Measurements from ENCODE around the gene BAIAP2L2.

The BAIAP2L2 gene

DNA sequence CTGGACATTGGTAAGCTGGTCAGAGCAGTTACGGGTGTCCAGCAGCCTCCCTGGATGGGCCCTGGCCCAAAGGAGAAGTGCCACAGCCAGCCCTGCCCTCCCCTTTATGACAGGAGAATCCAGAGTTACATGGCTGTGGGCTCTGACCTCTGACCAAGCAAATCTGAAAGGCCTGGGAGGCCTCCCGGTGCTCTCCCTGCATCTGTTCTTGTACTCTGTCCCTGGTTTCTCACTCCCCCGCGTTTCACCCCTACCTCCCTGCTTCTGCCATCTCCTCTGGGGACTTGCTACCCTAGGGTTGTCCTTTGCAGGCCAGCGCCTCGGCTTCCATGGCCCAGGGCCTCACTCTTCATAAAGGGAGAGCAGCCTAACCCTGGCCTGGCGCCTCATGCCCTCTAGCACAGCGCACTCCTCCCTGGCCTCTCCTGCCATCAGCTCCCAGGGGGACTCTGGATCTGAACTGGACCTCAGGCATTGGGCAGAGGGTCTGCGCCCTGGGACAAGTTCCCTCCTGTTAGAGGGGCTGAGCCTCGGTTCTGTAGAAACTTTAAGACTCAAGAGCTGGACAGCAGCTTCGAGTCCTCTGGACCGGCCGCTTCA is 42.6 kb downstream of the BAIAP2L2 start:
- Histone ChIP-seq H2BK12ac (ENCODE audit: low read length in 2 of 2) (no peak overlapping the region), H2BK120ac (ENCODE audit: low read depth, low read length) (no peak overlapping the region), H2BK15ac (ENCODE audit: low read depth, poor library complexity, severe bottlenecking) (no peak overlapping the region), H3K23ac (ENCODE audit: low read length in 2 of 2) (no peak overlapping the region), H3K14ac (ENCODE audit: low read length in 2 of 2) (no peak overlapping the region), H3K79me1 (replicated peaks; ENCODE audit: low read length, poor library complexity, severe bottlenecking) (no peaks in the 10 kb centered on the region), H3K4me2 (ENCODE audit: low read length, poor library complexity, severe bottlenecking) (no peak overlapping the region), H3K27ac (ENCODE audit: low read length, poor library complexity, severe bottlenecking) (no peak overlapping the region), H3K9ac (ENCODE audit: low read length) (no peak overlapping the region), H3K4ac (ENCODE audit: low read depth in 1 of 2, low read length in 2 of 2) (no peak overlapping the region), H3K36me3 (ENCODE audit: control insufficient read depth in 1 of 2, insufficient read depth in 2 of 2, low read depth in 1 of 2, low read length in 2 of 2) (peaks cover 12 to 90% of the 10 kb centered on the region in 2 experiments), H3K27me3 (ENCODE audit: control insufficient read depth in 1 of 2, insufficient read depth in 1 of 2, low read length in 2 of 2) (no peaks in the 10 kb centered on the region), H4K8ac (ENCODE audit: low read length) (no peak overlapping the region), H2AFZ (ENCODE audit: low read depth, low read length) (no peak overlapping the region), H2AK5ac (ENCODE audit: low read length, severe bottlenecking) (no peak overlapping the region), H4K91ac (ENCODE audit: low read length) (no peak overlapping the region), H3K18ac (ENCODE audit: low read depth in 1 of 2, low read length in 2 of 2) (no peak overlapping the region), H3K9me3 (ENCODE audit: control insufficient read depth, low read length) (no peaks in the 10 kb centered on the region), H3K4me1 (ENCODE audit: control insufficient read depth, insufficient read depth, low read depth, low read length) (no peaks in the 10 kb centered on the region), H2BK5ac (ENCODE audit: low read depth, low read length, poor library complexity, severe bottlenecking) (no peak overlapping the region), H3K4me3 (ENCODE audit: insufficient read depth in 1 of 2, low read depth in 1 of 2, low read length in 2 of 2) (no peak overlapping the region)
- 91% methylated on average over 13 of the region's 13 CpGs for WGBS
- DNase-seq = no peak

DNA sequence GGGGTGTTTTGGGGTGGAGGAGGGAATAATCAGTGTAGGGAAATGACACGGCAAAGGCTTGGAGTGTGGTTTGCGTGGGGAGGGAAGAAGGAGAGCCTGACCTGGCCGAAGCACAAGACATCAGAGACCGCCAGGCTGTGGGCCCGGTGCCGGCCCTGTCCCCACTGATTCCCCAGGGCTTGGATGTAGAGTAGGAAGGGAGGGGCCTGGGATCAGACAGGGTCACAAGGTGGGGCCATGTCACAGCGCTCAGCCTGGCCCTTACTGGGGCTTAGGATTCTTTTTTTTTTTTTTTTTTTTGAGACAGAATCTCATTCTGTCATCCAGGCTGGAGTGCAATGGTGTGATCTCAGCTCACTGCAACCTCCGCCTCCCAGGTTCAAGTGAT is 43.5 kb downstream of the BAIAP2L2 start:
- no peak overlapping the region for H3K27ac ChIP-seq (ENCODE audit: low read length, poor library complexity, severe bottlenecking)
- H3K36me3 ChIP-seq (ENCODE audit: control insufficient read depth in 1 of 2, insufficient read depth in 2 of 2, low read depth in 1 of 2, low read length in 2 of 2) = peaks cover 12 to 83% of the 10 kb centered on the region in 2 experiments
- no peak overlapping the region for H3K4me3 ChIP-seq (ENCODE audit: insufficient read depth in 1 of 2, low read depth in 1 of 2, low read length in 2 of 2)
- no peak overlapping the region for H3K14ac ChIP-seq (ENCODE audit: low read length in 2 of 2)
- peak overlapping the region; percentile 5 for H4K8ac ChIP-seq (ENCODE audit: low read length)
- no peak overlapping the region for H2BK15ac ChIP-seq (ENCODE audit: low read depth, poor library complexity, severe bottlenecking)
- no peak overlapping the region for H3K4ac ChIP-seq (ENCODE audit: low read depth in 1 of 2, low read length in 2 of 2)
- H2AK5ac ChIP-seq (ENCODE audit: low read length, severe bottlenecking) = no peak overlapping the region
- no peaks in the 10 kb centered on the region for H3K9me3 ChIP-seq (ENCODE audit: control insufficient read depth, low read length)
- no peaks in the 10 kb centered on the region for H3K27me3 ChIP-seq (ENCODE audit: control insufficient read depth in 1 of 2, insufficient read depth in 1 of 2, low read length in 2 of 2)
- no peak overlapping the region for H3K9ac ChIP-seq (ENCODE audit: low read length)
- no peaks in the 10 kb centered on the region for H3K4me1 ChIP-seq (ENCODE audit: control insufficient read depth, insufficient read depth, low read depth, low read length)
- no peak overlapping the region for H2AFZ ChIP-seq (ENCODE audit: low read depth, low read length)
- DNase-seq = no peak
- no peak overlapping the region for H3K4me2 ChIP-seq (ENCODE audit: low read length, poor library complexity, severe bottlenecking)
- no peak overlapping the region for H4K91ac ChIP-seq (ENCODE audit: low read length)
- H3K23ac ChIP-seq (ENCODE audit: low read length in 2 of 2) = no peak overlapping the region
- H2BK5ac ChIP-seq (ENCODE audit: low read depth, low read length, poor library complexity, severe bottlenecking) = no peak overlapping the region
- no peak overlapping the region for H2BK12ac ChIP-seq (ENCODE audit: low read length in 2 of 2)
- H3K18ac ChIP-seq (ENCODE audit: low read depth in 1 of 2, low read length in 2 of 2) = no peak overlapping the region
- WGBS = 96% methylated on average over 8 of the region's 8 CpGs
- H3K79me1 ChIP-seq (replicated peaks; ENCODE audit: low read length, poor library complexity, severe bottlenecking) = peaks cover 1% of the 10 kb centered on the region
- no peak overlapping the region for H2BK120ac ChIP-seq (ENCODE audit: low read depth, low read length)

DNA sequence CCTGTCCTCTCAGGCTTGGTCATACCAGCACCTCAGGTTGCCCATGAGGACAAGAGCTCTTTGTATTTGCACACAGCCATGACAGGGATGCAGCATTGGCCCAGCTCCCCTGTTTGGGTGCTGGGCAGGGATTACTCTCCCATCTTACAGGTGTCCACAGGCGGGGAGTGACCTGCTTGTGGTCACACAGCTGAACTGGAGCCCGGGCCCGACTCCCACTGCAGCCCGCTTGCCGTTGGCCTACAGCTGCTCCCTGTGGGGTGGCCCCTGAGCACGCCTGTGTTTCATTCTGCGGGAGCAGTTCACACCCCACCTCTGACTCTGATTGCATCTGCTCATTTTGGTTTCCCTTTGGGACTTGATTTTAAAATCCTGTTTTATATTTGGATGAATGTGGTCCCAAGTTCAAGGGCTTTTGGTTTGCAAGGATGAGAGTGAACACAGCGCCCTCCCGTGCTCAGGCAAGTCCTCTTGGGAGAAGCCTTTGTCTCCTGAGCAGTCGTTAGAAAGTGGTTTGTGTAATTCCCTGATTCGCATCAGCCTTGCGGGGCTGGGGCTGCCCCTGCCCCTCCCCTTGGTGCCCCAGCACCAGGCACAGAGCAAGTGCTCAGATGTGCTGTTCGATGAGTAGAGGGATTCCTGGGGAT is 44.0 kb downstream of the BAIAP2L2 start:
- Histone ChIP-seq H2AFZ (ENCODE audit: low read depth, low read length) (no peak overlapping the region), H3K4ac (ENCODE audit: low read depth in 1 of 2, low read length in 2 of 2) (no peak overlapping the region), H2BK120ac (ENCODE audit: low read depth, low read length) (no peak overlapping the region), H2BK12ac (ENCODE audit: low read length in 2 of 2) (no peak overlapping the region), H3K79me1 (replicated peaks; ENCODE audit: low read length, poor library complexity, severe bottlenecking) (peaks cover 1% of the 10 kb centered on the region), H3K4me1 (ENCODE audit: control insufficient read depth, insufficient read depth, low read depth, low read length) (no peaks in the 10 kb centered on the region), H3K27ac (ENCODE audit: low read length, poor library complexity, severe bottlenecking) (no peak overlapping the region), H3K23ac (ENCODE audit: low read length in 2 of 2) (no peak overlapping the region), H3K4me3 (ENCODE audit: insufficient read depth in 1 of 2, low read depth in 1 of 2, low read length in 2 of 2) (no peak overlapping the region), H2AK5ac (ENCODE audit: low read length, severe bottlenecking) (no peak overlapping the region), H3K18ac (ENCODE audit: low read depth in 1 of 2, low read length in 2 of 2) (no peak overlapping the region), H3K27me3 (ENCODE audit: control insufficient read depth in 1 of 2, insufficient read depth in 1 of 2, low read length in 2 of 2) (no peaks in the 10 kb centered on the region), H3K36me3 (ENCODE audit: control insufficient read depth in 1 of 2, insufficient read depth in 2 of 2, low read depth in 1 of 2, low read length in 2 of 2) (peaks cover 12 to 78% of the 10 kb centered on the region in 2 experiments), H3K9me3 (ENCODE audit: control insufficient read depth, low read length) (no peaks in the 10 kb centered on the region), H3K4me2 (ENCODE audit: low read length, poor library complexity, severe bottlenecking) (no peak overlapping the region), H3K14ac (ENCODE audit: low read length in 2 of 2) (no peak overlapping the region), H4K8ac (ENCODE audit: low read length) (no peak overlapping the region), H3K9ac (ENCODE audit: low read length) (no peak overlapping the region), H4K91ac (ENCODE audit: low read length) (no peak overlapping the region), H2BK5ac (ENCODE audit: low read depth, low read length, poor library complexity, severe bottlenecking) (no peak overlapping the region), H2BK15ac (ENCODE audit: low read depth, poor library complexity, severe bottlenecking) (no peak overlapping the region)
- WGBS = 91% methylated on average over 11 of the region's 13 CpGs
- DNase-seq = no peak

DNA sequence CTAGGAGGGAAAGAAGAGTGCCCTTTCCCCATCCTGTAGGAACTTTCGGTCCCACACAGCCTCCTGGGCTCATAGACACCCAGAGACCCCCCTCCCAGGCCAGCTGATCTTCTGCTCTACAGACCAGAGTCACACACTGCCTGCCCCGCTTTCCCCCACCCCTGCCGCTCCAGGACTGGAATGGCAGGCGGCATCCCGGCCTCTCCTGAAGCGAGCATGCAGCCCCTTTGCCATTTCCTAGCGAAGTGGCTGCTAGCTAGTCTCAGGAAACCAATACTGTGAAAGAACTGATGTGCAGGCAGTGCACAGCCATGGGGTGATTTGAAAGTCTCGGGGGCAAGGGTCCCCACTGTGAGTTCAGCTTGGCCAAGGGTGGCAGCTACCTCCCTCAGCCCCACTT is 44.9 kb downstream of the BAIAP2L2 start:
- no peak overlapping the region for H3K4ac ChIP-seq (ENCODE audit: low read depth in 1 of 2, low read length in 2 of 2)
- no peak overlapping the region for H2BK120ac ChIP-seq (ENCODE audit: low read depth, low read length)
- no peak overlapping the region for H3K18ac ChIP-seq (ENCODE audit: low read depth in 1 of 2, low read length in 2 of 2)
- no peak overlapping the region for H3K23ac ChIP-seq (ENCODE audit: low read length in 2 of 2)
- no peaks in the 10 kb centered on the region for H3K27me3 ChIP-seq (ENCODE audit: control insufficient read depth in 1 of 2, insufficient read depth in 1 of 2, low read length in 2 of 2)
- no peak for DNase-seq
- H4K91ac ChIP-seq (ENCODE audit: low read length) = no peak overlapping the region
- H3K9ac ChIP-seq (ENCODE audit: low read length) = no peak overlapping the region
- H3K36me3 ChIP-seq (ENCODE audit: control insufficient read depth in 1 of 2, insufficient read depth in 2 of 2, low read depth in 1 of 2, low read length in 2 of 2) = peaks cover 12 to 72% of the 10 kb centered on the region in 2 experiments
- peaks cover 3% of the 10 kb centered on the region for H3K79me1 ChIP-seq (replicated peaks; ENCODE audit: low read length, poor library complexity, severe bottlenecking)
- H3K4me1 ChIP-seq (ENCODE audit: control insufficient read depth, insufficient read depth, low read depth, low read length) = no peaks in the 10 kb centered on the region
- H4K8ac ChIP-seq (ENCODE audit: low read length) = no peak overlapping the region
- no peak overlapping the region for H3K14ac ChIP-seq (ENCODE audit: low read length in 2 of 2)
- no peak overlapping the region for H3K27ac ChIP-seq (ENCODE audit: low read length, poor library complexity, severe bottlenecking)
- H2AFZ ChIP-seq (ENCODE audit: low read depth, low read length) = no peak overlapping the region
- H3K4me3 ChIP-seq (ENCODE audit: insufficient read depth in 1 of 2, low read depth in 1 of 2, low read length in 2 of 2) = no peak overlapping the region
- no peak overlapping the region for H2BK5ac ChIP-seq (ENCODE audit: low read depth, low read length, poor library complexity, severe bottlenecking)
- H3K4me2 ChIP-seq (ENCODE audit: low read length, poor library complexity, severe bottlenecking) = no peak overlapping the region
- H2BK15ac ChIP-seq (ENCODE audit: low read depth, poor library complexity, severe bottlenecking) = no peak overlapping the region
- no peak overlapping the region for H2AK5ac ChIP-seq (ENCODE audit: low read length, severe bottlenecking)
- H2BK12ac ChIP-seq (ENCODE audit: low read length in 2 of 2) = no peak overlapping the region
- 94% methylated on average over 8 of the region's 8 CpGs for WGBS
- no peaks in the 10 kb centered on the region for H3K9me3 ChIP-seq (ENCODE audit: control insufficient read depth, low read length)
